HepG2 (cell line): ENCODE measurements around the gene ATRAID. TPM values are rescaled to one million over a fixed set of nuclear protein-coding genes. Genes with fewer than 3 reads are reported as not detected.
A peak's percentile ranks its signal among the peaks of the same experiment; 100 is the strongest.

Experiments used
- ARID2 ChIP-seq: sonication (generic); formaldehyde crosslinking; IDR thresholded peaks from 2 replicates; pipeline ENCODE4 v1.8.1; 2022; ENCODE audit warnings: mild to moderate bottlenecking, missing genetic modification reagents, borderline replicate concordance
- ATM ChIP-seq: fragments of 450-650 bp; IDR thresholded peaks from 2 replicates; pipeline ENCODE4 v1.7.1; 2017; ENCODE audit warnings: mild to moderate bottlenecking, borderline replicate concordance
- GFI1 ChIP-seq: sonication (generic); formaldehyde crosslinking; IDR thresholded peaks from 2 replicates; pipeline ENCODE4 v1.5.0; 2020; ENCODE audit warnings: missing genetic modification reagents, mild to moderate bottlenecking, borderline replicate concordance
- HNRNPH1 ChIP-seq: fragments of 200-400 bp; formaldehyde crosslinking; optimal IDR thresholded peaks from 2 replicates; pipeline ENCODE3; 2017; ENCODE audit warnings: mild to moderate bottlenecking, low read depth, low read length
- MIER3 ChIP-seq: IDR thresholded peaks from 2 replicates; pipeline ENCODE4 v1.6.1; 2016; ENCODE audit warnings: missing compliant biosample characterization, borderline replicate concordance
- NFE2L2 ChIP-seq: fragments of 150-350 bp; IDR thresholded peaks from 2 replicates; pipeline ENCODE4 v1.6.1; 2014; ENCODE audit warnings: low read length
- RBM22 ChIP-seq: fragments of 200-400 bp; formaldehyde crosslinking; optimal IDR thresholded peaks from 2 replicates; pipeline ENCODE3; 2017; ENCODE audit warnings: mild to moderate bottlenecking, low read length, moderate library complexity
- RFXANK ChIP-seq: IDR thresholded peaks from 2 replicates; pipeline ENCODE4 v1.6.1; 2016
- YY1 ChIP-seq: IDR thresholded peaks from 2 replicates; pipeline ENCODE4 v1.6.1; 2011; ENCODE audit warnings: low read length, low read depth, moderate library complexity, mild to moderate bottlenecking; ENCODE audit not compliant: insufficient read depth, insufficient replicate concordance
- ZNF20 ChIP-seq: sonication (generic); formaldehyde crosslinking; IDR thresholded peaks from 2 replicates; pipeline ENCODE4 v1.4.0; 2020; ENCODE audit warnings: mild to moderate bottlenecking, moderate library complexity, missing genetic modification reagents
- polyA plus RNA-seq, 8 experiments: library from polyadenylated mRNA; depleted of rRNA in 3 of 8; stranded (reverse) in 7 of 8; unstranded in 1 of 8; fragments of >200 nt; fragmentation: Illumina TruSeq in 4 of 8; extraction: Trizol in 4 of 8; gene quantifications; 2 replicates each; pipeline versions ENCODE4 v1.2.1 to v1.2.3, GENCODE V29; 2011 to 2016; ENCODE audit warnings: low read depth in 4 of 8, missing spikeins in 1 of 8, mixed read lengths in 1 of 8; ENCODE audit not compliant: insufficient read depth in 1 of 8
- total RNA-seq, 5 experiments: library from RNA; depleted of rRNA; stranded (reverse); fragments of >200 nt; fragmentation: Illumina TruSeq; extraction: Trizol; gene quantifications; 2 replicates each; pipeline ENCODE4 v1.2.3, GENCODE V29; 2016; ENCODE audit warnings: low read depth in 1 of 5
- TF ChIP-seq, protein P1 (sequence below): sonication (generic); formaldehyde crosslinking; IDR thresholded peaks from 2 replicates; pipeline ENCODE4 v1.5.0; 2020; ENCODE audit warnings: missing genetic modification reagents, mild to moderate bottlenecking, borderline replicate concordance
- TF ChIP-seq, protein P2 (sequence below): IDR thresholded peaks from 2 replicates; pipeline ENCODE4 v1.6.1; 2016; ENCODE audit warnings: low read depth

Gene ATRAID
- total and polyA plus RNA-seq, 2 of the 13 experiments (the other 11 are each of a cell fraction or from before 2014, with no cell fraction given) = 207 to 382 TPM

DNA sequence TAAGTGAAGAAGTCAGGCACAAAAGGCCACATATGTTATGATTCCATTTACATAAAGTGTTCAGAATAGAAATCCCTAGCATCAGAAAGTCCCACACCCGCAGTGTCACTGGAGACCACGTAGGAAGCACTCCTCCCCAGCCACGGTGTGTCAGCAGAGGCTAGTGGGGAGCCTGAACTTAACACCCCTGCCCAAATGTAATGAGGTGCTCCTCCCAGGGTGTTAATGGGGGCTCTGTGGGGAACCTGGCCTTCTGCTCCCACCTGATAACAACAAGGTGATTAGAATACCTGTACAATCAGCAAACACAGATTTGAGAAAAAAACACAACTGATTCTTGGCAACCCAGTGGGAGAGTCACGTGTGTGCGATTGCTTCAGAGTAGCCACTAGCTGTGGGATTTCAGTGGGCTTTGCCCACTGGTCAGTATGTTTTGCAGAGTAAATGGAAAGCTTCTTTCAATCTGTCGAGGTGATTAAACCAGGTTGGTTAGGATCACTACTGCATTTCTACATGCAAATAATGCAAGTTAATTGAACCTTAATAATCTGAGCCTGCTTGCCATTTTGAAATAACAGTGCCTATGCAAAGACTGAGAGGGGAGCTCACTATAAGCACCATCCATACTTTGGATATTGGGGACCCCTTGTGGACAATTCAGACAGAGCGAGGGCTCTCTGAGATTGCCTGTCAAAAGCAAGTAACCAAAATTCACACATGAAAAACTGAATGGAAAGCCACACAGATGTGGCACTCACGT lies 20.6 kb upstream of the ATRAID start (continued):
- TF ChIP-seq, protein P1, sequence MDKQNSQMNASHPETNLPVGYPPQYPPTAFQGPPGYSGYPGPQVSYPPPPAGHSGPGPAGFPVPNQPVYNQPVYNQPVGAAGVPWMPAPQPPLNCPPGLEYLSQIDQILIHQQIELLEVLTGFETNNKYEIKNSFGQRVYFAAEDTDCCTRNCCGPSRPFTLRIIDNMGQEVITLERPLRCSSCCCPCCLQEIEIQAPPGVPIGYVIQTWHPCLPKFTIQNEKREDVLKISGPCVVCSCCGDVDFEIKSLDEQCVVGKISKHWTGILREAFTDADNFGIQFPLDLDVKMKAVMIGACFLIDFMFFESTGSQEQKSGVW (CRISPR knock-in tag) = no peak
- TF ChIP-seq ATM = no peak
- TF ChIP-seq YY1 = peak; percentile 38
- 0 out of 2 replicates have a peak, but pooled peaks have one; percentile 43 for TF ChIP-seq GFI1 (CRISPR knock-in tag)
- 0 out of 2 replicates have a peak, but pooled peaks have one; percentile 49 for TF ChIP-seq MIER3
- TF ChIP-seq HNRNPH1 = no peak
- no peak for TF ChIP-seq RBM22
- no peak for TF ChIP-seq NFE2L2
- peak; percentile 63; the same call in 1 of the 2 replicates for TF ChIP-seq RFXANK (CRISPR knock-in tag)
- TF ChIP-seq ARID2 (CRISPR knock-in tag) = 0 out of 2 replicates have a peak, but pooled peaks have one; percentile 37
- TF ChIP-seq, protein P2, sequence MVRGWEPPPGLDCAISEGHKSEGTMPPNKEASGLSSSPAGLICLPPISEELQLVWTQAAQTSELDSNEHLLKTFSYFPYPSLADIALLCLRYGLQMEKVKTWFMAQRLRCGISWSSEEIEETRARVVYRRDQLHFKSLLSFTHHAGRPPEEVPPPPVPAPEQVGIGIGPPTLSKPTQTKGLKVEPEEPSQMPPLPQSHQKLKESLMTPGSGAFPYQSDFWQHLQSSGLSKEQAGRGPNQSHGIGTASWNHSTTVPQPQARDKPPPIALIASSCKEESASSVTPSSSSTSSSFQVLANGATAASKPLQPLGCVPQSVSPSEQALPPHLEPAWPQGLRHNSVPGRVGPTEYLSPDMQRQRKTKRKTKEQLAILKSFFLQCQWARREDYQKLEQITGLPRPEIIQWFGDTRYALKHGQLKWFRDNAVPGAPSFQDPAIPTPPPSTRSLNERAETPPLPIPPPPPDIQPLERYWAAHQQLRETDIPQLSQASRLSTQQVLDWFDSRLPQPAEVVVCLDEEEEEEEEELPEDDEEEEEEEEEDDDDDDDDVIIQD = peak; percentile 76
- TF ChIP-seq ZNF20 (CRISPR knock-in tag) = no peak
- TF ChIP-seq, all 625 proteins: peak for 102
